ENCODE results near the gene RBM6. TPM values are rescaled to one million over a fixed set of nuclear protein-coding genes. Genes with fewer than 3 reads are reported as not detected.
A peak's percentile ranks its signal among the peaks of the same experiment; 100 is the strongest.
"Not testable (repeated sequence)": the region's sequence is repeated elsewhere in the genome, so short reads cannot be mapped to it uniquely, and the experiment has no call there.

RBM6 gene
- total and polyA plus RNA-seq, 11 donors = 21.1 to 75.1 (median 32.6) TPM

- ATAC-seq = no peak
- Histone ChIP-seq H3K9me3 (no peaks in the 10 kb centered on the region), H3K27ac (no peak overlapping the region), H3K4me1 (peaks cover 0 to 16% (median 0%) of the 10 kb centered on the region in 12 donors), H3K4me3 (no peak overlapping the region), H3K36me3 (peaks cover 0 to 50% (median 42%) of the 10 kb centered on the region in 9 donors), H3K27me3 (no peaks in the 10 kb centered on the region)
- intact Hi-C loops (cut with DNase I) = no loop called here
- DNase-seq = no peak
- no peak for TF ChIP-seq CTCF (IDR thresholded peaks at IDR 0.05)
- no peak for TF ChIP-seq POLR2A (IDR thresholded peaks at IDR 0.05)
- 11 to 20% (median 14%) methylated on average over 1 of the region's 1 CpG for WGBS, 4 donors
Measured at GRCh38 chr3:50078622-50079021, 138.7 kb downstream of the RBM6 start.

GRCh38 chr3:50084951-50085350 is 145.0 kb downstream of the RBM6 start:
- H3K9me3 ChIP-seq, DNase-seq, H3K27ac ChIP-seq, H3K27me3 ChIP-seq, ATAC-seq, H3K36me3 ChIP-seq, H3K4me3 ChIP-seq: not testable (repeated sequence)
- peaks cover 0 to 21% (median 3%) of the 10 kb centered on the region in 12 donors for H3K4me1 ChIP-seq
- 93 to 95% (median 94%) methylated on average over 12 to 26 of the region's 33 CpGs; no CpG with 5 or more reads in 1 of the 4 donors for WGBS, 4 donors
- intact Hi-C loops (cut with DNase I) = loop anchor here in 1 of 10 donors (10.0 kb wide), 1 partner anchor 240 kb away; no protein-coding TSS in a partner anchor

- ATAC-seq = peak; percentile 99 to 100 (median 100)
- intact Hi-C loops (cut with DNase I) = loop anchor here in 1 of 10 donors (10.0 kb wide), 1 partner anchor 244 kb away; no protein-coding TSS in a partner anchor
Measured at GRCh38 chr3:50088725-50089608, 149.0 kb downstream of the RBM6 start, which contains the start of gene RBM5. Gene RBM5, plus strand, starts transcription at chr3:50088919. Its CDS starts 1,516 bp downstream, at chr3:50090435.

DNA sequence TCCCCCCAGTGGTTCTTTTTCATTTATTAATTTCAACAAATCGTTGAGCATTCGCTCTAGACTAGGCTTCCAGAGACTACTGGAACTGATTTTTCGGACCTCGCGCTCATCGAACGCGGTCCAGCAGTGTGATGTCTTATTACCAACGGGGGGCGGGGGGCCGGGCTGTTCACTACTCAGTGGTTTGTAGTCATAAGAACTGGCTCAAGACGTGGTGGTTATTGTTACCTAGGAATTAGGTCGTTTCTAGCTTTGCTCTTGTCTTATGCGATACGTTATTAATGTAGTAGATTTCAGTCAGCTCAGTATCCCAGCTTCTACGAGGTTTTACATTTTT is 149.6 kb downstream of the RBM6 start:
- H3K27me3 ChIP-seq = no peaks in the 10 kb centered on the region
- H3K27ac ChIP-seq = peak overlapping the region; percentile 91 to 98 (median 96)
- no peak for TF ChIP-seq POLR2A (IDR thresholded peaks at IDR 0.05)
- intact Hi-C loops (cut with DNase I) = loop anchor here in 1 of 10 donors (10.0 kb wide), 1 partner anchor 245 kb away; no protein-coding TSS in a partner anchor
- DNase-seq (peak in 1 of 5 donors; percentile 8), ATAC-seq (peak in 3 of 4 donors; percentile 14 to 32 (median 16))
- 0 to 1% (median 0%) methylated on average over 16 of the region's 16 CpGs for WGBS, 4 donors
- H3K36me3 ChIP-seq = peaks cover 2 to 46% (median 43%) of the 10 kb centered on the region in 9 donors
- H3K9me3 ChIP-seq = no peaks in the 10 kb centered on the region
- peaks cover 2 to 33% (median 21%) of the 10 kb centered on the region in 12 donors for H3K4me1 ChIP-seq
- peak overlapping the region; percentile 61 to 99 (median 89) for H3K4me3 ChIP-seq

More at GRCh38 chr3:50088725-50089608, 149.0 kb downstream of the RBM6 start, which contains the start of gene RBM5:
- peak; percentile 94 to 96 (median 95) for DNase-seq
- no peaks in the 10 kb centered on the region for H3K27me3 ChIP-seq
- H3K4me1 ChIP-seq = peaks cover 2 to 29% (median 21%) of the 10 kb centered on the region in 12 donors
- H3K27ac ChIP-seq = peak within 1 kb of the TSS; percentile 91 to 98 (median 96)
- H3K36me3 ChIP-seq = peaks cover 0 to 39% (median 37%) of the 10 kb centered on the region in 9 donors
- no peaks in the 10 kb centered on the region for H3K9me3 ChIP-seq
- H3K4me3 ChIP-seq = peak within 1 kb of the TSS; percentile 61 to 99 (median 89)
- TF ChIP-seq CTCF (IDR thresholded peaks at IDR 0.05) (peak in 1 of 12 donors; percentile 16), POLR2A (IDR thresholded peaks at IDR 0.05) (peak in 1 of 2 donors; percentile 78)
- 0 to 1% (median 0%) methylated on average over 53 to 61 of the region's 61 CpGs for WGBS, 4 donors

- Histone ChIP-seq H3K4me1 (peaks cover 2 to 44% (median 22%) of the 10 kb centered on the region in 12 donors), H3K9me3 (no peaks in the 10 kb centered on the region), H3K36me3 (peaks cover 3 to 60% (median 57%) of the 10 kb centered on the region in 9 donors), H3K27me3 (no peaks in the 10 kb centered on the region), H3K27ac (peak overlapping the region in 1 of 12 donors; percentile 98), H3K4me3 (peak overlapping the region in 7 of 12 donors; percentile 83 to 94 (median 89))
- TF ChIP-seq CTCF (IDR thresholded peaks at IDR 0.05) (no peak), POLR2A (IDR thresholded peaks at IDR 0.05) (no peak)
- intact Hi-C loops (cut with DNase I) = no loop called here
- ATAC-seq (no peak), DNase-seq (no peak)
Measured at GRCh38 chr3:50090984-50091383, 151.0 kb downstream of the RBM6 start.

All from heart left ventricle (tissue), 16 donors.